OCI-LY1 (cell line): ENCODE data around the gene SPATA16.

Experiments
- H2AFZ ChIP-seq: fragments of 200-600 bp; sonication (generic), shearing (Covaris generic); 2 replicates; pipeline ENCODE4 v1.6.0; 2014; ENCODE audit warnings: antibody characterized with exemption, mild to moderate bottlenecking, low read length
- H3F3A ChIP-seq: fragments of 200-600 bp; sonication (generic), shearing (Covaris generic); 2 replicates; pipeline ENCODE4 v1.6.0; 2014; ENCODE audit warnings: mild to moderate bottlenecking, antibody characterized with exemption, low read length, moderate library complexity; ENCODE audit not compliant: insufficient read depth
- H3K27ac ChIP-seq: fragments of 200-600 bp; sonication (generic); 2 replicates; pipeline ENCODE4 v1.5.1; 2014; ENCODE audit warnings: low read length, mixed run types, mild to moderate bottlenecking, low read depth; ENCODE audit not compliant: poor library complexity, severe bottlenecking
- H3K27me3 ChIP-seq: fragments of 200-600 bp; sonication (generic); 2 replicates; pipeline ENCODE4 v1.6.0; 2014; ENCODE audit warnings: antibody characterized with exemption, mild to moderate bottlenecking, low read length, moderate library complexity; ENCODE audit not compliant: insufficient read depth
- H3K36me3 ChIP-seq: fragments of 200-600 bp; sonication (generic); 2 replicates; pipeline ENCODE4 v1.6.1; 2014; ENCODE audit warnings: mild to moderate bottlenecking, antibody characterized with exemption, low read length, moderate library complexity, mixed read lengths; ENCODE audit not compliant: insufficient read depth
- H3K4me1 ChIP-seq: fragments of 200-600 bp; sonication (generic); 2 replicates; pipeline ENCODE4 v1.5.1; 2014; ENCODE audit warnings: mild to moderate bottlenecking, low read length, moderate library complexity; ENCODE audit not compliant: insufficient read depth, severe bottlenecking
- H3K4me2 ChIP-seq: fragments of 200-600 bp; sonication (generic), shearing (Covaris generic); 2 replicates; pipeline ENCODE4 v1.6.1; 2014; ENCODE audit warnings: low read length
- H3K4me3 ChIP-seq: fragments of 200-600 bp; sonication (generic); 2 replicates; pipeline ENCODE4 v1.5.1; 2014; ENCODE audit warnings: low read length, low read depth, mild to moderate bottlenecking, mixed read lengths; ENCODE audit not compliant: poor library complexity, severe bottlenecking
- H3K79me2 ChIP-seq: fragments of 200-600 bp; shearing (Covaris generic); 2 replicates; pipeline ENCODE4 v1.6.1; 2016; ENCODE audit warnings: mixed run types, low read length, mixed read lengths; ENCODE audit not compliant: insufficient read depth
- H3K9ac ChIP-seq: fragments of 200-600 bp; sonication (generic), shearing (Covaris generic); 2 replicates; pipeline ENCODE4 v1.6.1; 2014; ENCODE audit warnings: mild to moderate bottlenecking, low read length, mixed read lengths
- H3K9me2 ChIP-seq: fragments of 200-600 bp; sonication (generic), shearing (Covaris generic); 2 replicates; pipeline ENCODE4 v1.6.1; 2014; ENCODE audit warnings: low read depth, mild to moderate bottlenecking, low read length, mixed read lengths
- H3K9me3 ChIP-seq: fragments of 200-600 bp; shearing (Covaris generic); 2 replicates; pipeline ENCODE4 v1.6.1; 2014; ENCODE audit warnings: low read length, mixed read lengths
- H4K20me1 ChIP-seq: fragments of 200-600 bp; sonication (generic), shearing (Covaris generic); 2 replicates; pipeline ENCODE4 v1.6.0; 2016; ENCODE audit warnings: mild to moderate bottlenecking, low read length; ENCODE audit not compliant: insufficient read depth
- CTCF ChIP-seq: fragments of 200-600 bp; sonication (generic), shearing (Covaris generic); IDR thresholded peaks from 2 replicates; pipeline ENCODE4 v1.5.1; 2017; ENCODE audit warnings: mild to moderate bottlenecking, antibody characterized with exemption, low read length, moderate library complexity, mixed read lengths
- EZH2 ChIP-seq: fragments of 200-600 bp; sonication (generic), shearing (Covaris generic); IDR thresholded peaks from 2 replicates; pipeline ENCODE4 v1.8.0; 2017; ENCODE audit warnings: borderline replicate concordance, mixed run types, mild to moderate bottlenecking, antibody characterized with exemption, low read length, moderate library complexity, mixed read lengths

The SPATA16 gene

DNA sequence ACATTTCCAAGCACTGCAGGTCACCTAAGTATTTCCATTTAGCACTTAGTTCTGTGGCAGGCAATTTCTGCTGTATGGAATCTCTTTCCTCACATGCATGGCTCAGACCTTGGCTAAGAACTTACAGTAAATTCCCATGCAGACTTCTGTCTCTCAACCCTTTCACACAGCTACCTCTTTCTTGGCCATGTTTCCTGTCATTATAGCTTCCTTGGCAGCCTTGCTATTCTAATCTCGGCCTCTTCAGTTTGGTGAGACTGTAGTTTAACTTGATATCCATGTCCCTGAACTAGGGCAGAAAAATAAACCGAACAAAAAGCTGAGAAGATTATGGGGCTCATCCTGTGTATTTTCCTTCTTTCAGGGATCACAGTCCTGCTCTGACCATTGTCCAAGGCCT lies 96.0 kb downstream of the SPATA16 start:
- H2AFZ ChIP-seq, result no peak overlapping the region

DNA sequence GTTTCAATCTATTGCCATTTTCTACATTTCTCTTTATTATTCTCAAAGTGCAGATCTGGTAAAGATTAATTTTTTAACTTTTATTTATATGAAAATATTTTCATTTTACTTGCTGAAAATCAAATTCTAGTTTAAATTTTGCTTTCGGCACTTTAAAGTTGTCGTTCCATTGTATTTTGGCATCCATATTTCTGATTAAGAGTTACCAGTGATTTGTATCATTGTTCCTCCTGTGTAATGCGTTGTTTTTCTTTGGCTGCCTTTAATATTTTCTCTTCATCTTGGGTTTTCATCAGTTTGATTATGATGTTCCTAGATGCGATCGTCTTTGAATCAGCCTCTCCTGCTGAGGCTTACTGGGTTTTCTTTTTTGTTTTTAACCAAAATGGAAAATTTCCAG lies 97.3 kb downstream of the SPATA16 start:
- no peak overlapping the region for H2AFZ ChIP-seq
- no peak overlapping the region for H3K4me2 ChIP-seq
- no peaks in the 10 kb centered on the region for H3K36me3 ChIP-seq
- no peaks in the 10 kb centered on the region for H4K20me1 ChIP-seq
- no peaks in the 10 kb centered on the region for H3F3A ChIP-seq
- H3K9me3 ChIP-seq, result no peaks in the 10 kb centered on the region
- H3K27ac ChIP-seq, result no peak overlapping the region
- H3K4me3 ChIP-seq, result no peak overlapping the region
- no peak for TF ChIP-seq CTCF
- no peak for TF ChIP-seq EZH2
- H3K27me3 ChIP-seq, result no peaks in the 10 kb centered on the region
- no peak overlapping the region for H3K9ac ChIP-seq
- H3K4me1 ChIP-seq, result no peaks in the 10 kb centered on the region
- H3K79me2 ChIP-seq, result no peaks in the 10 kb centered on the region
- no peaks in the 10 kb centered on the region for H3K9me2 ChIP-seq

More for the DNA sequence above, 96.0 kb downstream of the SPATA16 start:
- Histone ChIP-seq H3K9me2 (no peaks in the 10 kb centered on the region), H3K36me3 (no peaks in the 10 kb centered on the region), H3K27ac (no peak overlapping the region), H3K27me3 (no peaks in the 10 kb centered on the region), H3F3A (no peaks in the 10 kb centered on the region), H3K4me2 (no peak overlapping the region), H3K79me2 (no peaks in the 10 kb centered on the region), H3K9ac (no peak overlapping the region), H3K4me3 (no peak overlapping the region), H3K4me1 (no peaks in the 10 kb centered on the region), H3K9me3 (no peaks in the 10 kb centered on the region), H4K20me1 (no peaks in the 10 kb centered on the region)
- TF ChIP-seq CTCF, result no peak

DNA sequence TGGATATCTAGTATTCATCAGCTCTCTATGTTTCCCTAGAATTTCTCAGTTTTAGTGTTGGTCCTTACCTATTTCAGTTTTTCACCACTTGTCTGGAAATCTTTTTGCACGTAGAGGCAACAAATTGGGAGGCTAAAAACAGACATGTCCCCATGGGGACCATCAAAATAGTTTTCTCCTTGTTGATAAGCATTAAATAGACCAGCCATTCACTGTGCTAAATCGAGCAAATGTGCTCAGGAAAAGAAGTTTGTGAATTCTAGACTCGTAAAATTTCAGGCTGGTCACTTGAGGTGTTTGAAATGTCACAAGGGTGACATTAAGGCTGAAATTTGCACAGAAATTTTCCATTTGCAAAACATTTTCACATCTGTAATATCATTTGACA lies 102.6 kb downstream of the SPATA16 start:
- Histone ChIP-seq H3F3A (no peaks in the 10 kb centered on the region), H3K27me3 (no peaks in the 10 kb centered on the region), H3K9me2 (no peaks in the 10 kb centered on the region), H3K9me3 (no peaks in the 10 kb centered on the region), H4K20me1 (no peaks in the 10 kb centered on the region), H3K4me2 (no peak overlapping the region), H3K4me3 (no peak overlapping the region), H3K9ac (no peak overlapping the region), H3K4me1 (no peaks in the 10 kb centered on the region), H3K36me3 (no peaks in the 10 kb centered on the region), H3K27ac (no peak overlapping the region), H3K79me2 (no peaks in the 10 kb centered on the region), H2AFZ (no peak overlapping the region)
- TF ChIP-seq CTCF (no peak), EZH2 (no peak)
